HL-60 (cell line): ENCODE results near the gene RSPH1.
"Not testable (repeated sequence)": the region's sequence is repeated elsewhere in the genome, so short reads cannot be mapped to it uniquely, and the experiment has no call there.

Experiments
- DNase-seq, 2 experiments: peaks; one replicate each; pipeline ENCODE4 v3.0.0-alpha.2; 2010 to 2020; ENCODE audit warnings: low read depth in 1 of 2, low spot score in 1 of 2
- H3K27ac ChIP-seq: fragments of 250-450 bp; sonication (Bioruptor Pico); replicated peaks from 2 replicates; pipeline ENCODE4 v1.5.1; 2020; ENCODE audit warnings: mild to moderate bottlenecking, moderate library complexity
- H3K27me3 ChIP-seq: fragments of 250-450 bp; sonication (Bioruptor Pico); 2 replicates; pipeline ENCODE4 v1.5.1; 2021; ENCODE audit warnings: mild to moderate bottlenecking, moderate library complexity; ENCODE audit not compliant: insufficient read depth, poor library complexity, severe bottlenecking
- H3K4me3 ChIP-seq: replicated peaks from 2 replicates; pipeline ENCODE4 v1.5.1; 2011; ENCODE audit warnings: mild to moderate bottlenecking, control low read depth, low read length; ENCODE audit not compliant: insufficient read depth
- CTCF ChIP-seq: IDR thresholded peaks from one replicate; pipeline ENCODE4 v1.5.1; 2011; ENCODE audit warnings: low read length, control low read depth, inconsistent platforms; ENCODE audit not compliant: insufficient read depth
- GABPA ChIP-seq: IDR thresholded peaks from 2 replicates; pipeline ENCODE4 v1.6.1; 2012; ENCODE audit warnings: low read depth
- POLR2AphosphoS5 ChIP-seq: IDR thresholded peaks from 2 replicates; pipeline ENCODE4 v1.6.1; 2012; ENCODE audit warnings: low read depth
- REST ChIP-seq: IDR thresholded peaks from 2 replicates; pipeline ENCODE4 v1.6.1; 2012; ENCODE audit warnings: low read depth; ENCODE audit not compliant: insufficient replicate concordance
- SPI1 ChIP-seq: IDR thresholded peaks from 2 replicates; pipeline ENCODE4 v1.6.1; 2012; ENCODE audit warnings: low read depth, mild to moderate bottlenecking, borderline replicate concordance

The RSPH1 gene

GRCh38 chr21:42471716-42472330 is 24.2 kb downstream of the RSPH1 start:
- DNase-seq: no peak
- no peak for TF ChIP-seq POLR2AphosphoS5
- TF ChIP-seq CTCF: no peak
- no peak for TF ChIP-seq SPI1
- no peak for TF ChIP-seq GABPA
- TF ChIP-seq REST: no peak

GRCh38 chr21:42471206-42471605 is 24.8 kb downstream of the RSPH1 start:
- no peak for DNase-seq
- H3K27ac ChIP-seq: no peak overlapping the region
- H3K27me3 ChIP-seq: peaks cover 2% of the 10 kb centered on the region
- no peak for TF ChIP-seq REST
- TF ChIP-seq CTCF: no peak
- TF ChIP-seq SPI1: no peak
- no peak for TF ChIP-seq POLR2AphosphoS5
- no peak for TF ChIP-seq GABPA
- no peak overlapping the region for H3K4me3 ChIP-seq

More at GRCh38 chr21:42471716-42472330, 24.2 kb downstream of the RSPH1 start:
- Histone ChIP-seq H3K27ac (no peak overlapping the region), H3K27me3 (peaks cover 2% of the 10 kb centered on the region), H3K4me3 (no peak overlapping the region)

- DNase-seq, H3K27me3 ChIP-seq, H3K27ac ChIP-seq, H3K4me3 ChIP-seq: not testable (repeated sequence)
Measured at GRCh38 chr21:42469726-42470125, 26.3 kb downstream of the RSPH1 start.

- H3K4me3 ChIP-seq: no peak overlapping the region
- H3K27me3 ChIP-seq: peaks cover 2% of the 10 kb centered on the region
- no peak for DNase-seq
- H3K27ac ChIP-seq: no peak overlapping the region
- TF ChIP-seq GABPA (no peak), REST (no peak), POLR2AphosphoS5 (no peak), SPI1 (no peak), CTCF (no peak)
Measured at GRCh38 chr21:42469272-42469671, 26.8 kb downstream of the RSPH1 start.
